C4-2B (cell line): ENCODE data around the gene SH2D3C.

Experiments
- H3K27ac ChIP-seq: fragments of 450-650 bp; 2 replicates; pipeline ENCODE4 v1.5.1; 2017
- CTCF ChIP-seq: fragments of 450-650 bp; conservative IDR thresholded peaks from 2 replicates; pipeline ENCODE4 v1.5.1; 2017; ENCODE audit warnings: mild to moderate bottlenecking
- ZFX ChIP-seq: fragments of 450-650 bp; IDR thresholded peaks from 2 replicates; pipeline ENCODE4 v1.6.1; 2017

SH2D3C gene

GRCh38 chr9:127756233-127756632, 22.2 kb downstream of the SH2D3C start:
- H3K27ac ChIP-seq, result no peak overlapping the region

GRCh38 chr9:127755061-127756060, 23.1 kb downstream of the SH2D3C start:
- no peak for TF ChIP-seq CTCF
- no peak for TF ChIP-seq ZFX
- no peak overlapping the region for H3K27ac ChIP-seq

More at GRCh38 chr9:127756233-127756632, 22.2 kb downstream of the SH2D3C start:
- TF ChIP-seq CTCF, result no peak
- TF ChIP-seq ZFX, result no peak

- no peak overlapping the region for H3K27ac ChIP-seq
- TF ChIP-seq ZFX (no peak), CTCF (no peak)
Observed at GRCh38 chr9:127754099-127755060, 24.1 kb downstream of the SH2D3C start.

- no peak overlapping the region for H3K27ac ChIP-seq
- no peak for TF ChIP-seq ZFX
- TF ChIP-seq CTCF, result no peak
Observed at GRCh38 chr9:127753622-127754021, 24.8 kb downstream of the SH2D3C start.

- no peak overlapping the region for H3K27ac ChIP-seq
- no peak for TF ChIP-seq CTCF
- TF ChIP-seq ZFX, result no peak
Observed at GRCh38 chr9:127753148-127753547, 25.3 kb downstream of the SH2D3C start.

- no peak for TF ChIP-seq CTCF
- TF ChIP-seq ZFX, result no peak
- H3K27ac ChIP-seq, result no peak overlapping the region
Observed at GRCh38 chr9:127751269-127752054, 27.0 kb downstream of the SH2D3C start.
